ENCODE data around the gene CSTPP1.
"Not testable (repeated sequence)": the region's sequence is repeated elsewhere in the genome, so short reads cannot be mapped to it uniquely, and the experiment has no call there.

Gene CSTPP1

DNA sequence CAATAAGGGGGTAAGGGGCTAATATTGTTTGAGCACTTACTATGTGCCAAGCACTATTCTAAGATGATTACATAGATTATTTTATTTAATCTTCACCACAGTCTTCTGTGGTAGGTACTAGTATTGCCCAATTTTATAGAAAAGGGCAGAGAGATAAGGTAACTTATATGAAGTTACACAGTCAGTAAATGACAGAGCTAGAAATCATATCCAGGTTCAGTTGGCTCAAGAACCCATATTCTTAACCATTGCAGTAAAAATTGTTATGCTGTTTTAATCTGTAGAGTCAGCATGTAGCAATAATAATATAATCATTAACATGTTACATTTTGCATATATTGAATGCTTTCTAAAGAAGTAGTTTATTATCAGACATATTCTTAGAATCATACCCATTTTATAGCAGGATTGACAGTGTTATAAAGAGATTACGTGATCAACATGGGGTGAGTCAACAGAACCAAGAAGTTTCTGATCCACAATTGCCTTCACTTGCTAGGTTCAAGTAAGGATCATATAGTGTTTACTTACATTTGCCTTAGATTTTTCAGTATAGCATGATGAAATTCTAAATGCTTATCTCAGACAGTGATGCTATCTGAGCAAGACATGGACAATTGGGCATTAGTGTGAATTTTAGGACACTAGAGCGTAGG, 46.4 kb downstream of the CSTPP1 start:
- no peak overlapping the region for H3K27ac ChIP-seq
- no peak for TF ChIP-seq ZFX (IDR thresholded peaks at IDR 0.05; ENCODE audit: borderline replicate concordance)
- no peak for TF ChIP-seq CTCF (IDR thresholded peaks at IDR 0.05)

- TF ChIP-seq CTCF (IDR thresholded peaks at IDR 0.05) (no peak), ZFX (IDR thresholded peaks at IDR 0.05; ENCODE audit: borderline replicate concordance) (no peak)
- no peak overlapping the region for H3K27ac ChIP-seq
These were observed 47.0 kb downstream of the CSTPP1 start for GRCh38 chr11:46983598-46983997.

- TF ChIP-seq ZFX (IDR thresholded peaks at IDR 0.05; ENCODE audit: borderline replicate concordance) (no peak), CTCF (IDR thresholded peaks at IDR 0.05) (no peak)
- no peak overlapping the region for H3K27ac ChIP-seq
These were observed 48.0 kb downstream of the CSTPP1 start for GRCh38 chr11:46984548-46984947.

GRCh38 chr11:46984987-46985386, 48.4 kb downstream of the CSTPP1 start:
- TF ChIP-seq CTCF (IDR thresholded peaks at IDR 0.05), result no peak
- TF ChIP-seq ZFX (IDR thresholded peaks at IDR 0.05; ENCODE audit: borderline replicate concordance), result no peak
- no peak overlapping the region for H3K27ac ChIP-seq

DNA sequence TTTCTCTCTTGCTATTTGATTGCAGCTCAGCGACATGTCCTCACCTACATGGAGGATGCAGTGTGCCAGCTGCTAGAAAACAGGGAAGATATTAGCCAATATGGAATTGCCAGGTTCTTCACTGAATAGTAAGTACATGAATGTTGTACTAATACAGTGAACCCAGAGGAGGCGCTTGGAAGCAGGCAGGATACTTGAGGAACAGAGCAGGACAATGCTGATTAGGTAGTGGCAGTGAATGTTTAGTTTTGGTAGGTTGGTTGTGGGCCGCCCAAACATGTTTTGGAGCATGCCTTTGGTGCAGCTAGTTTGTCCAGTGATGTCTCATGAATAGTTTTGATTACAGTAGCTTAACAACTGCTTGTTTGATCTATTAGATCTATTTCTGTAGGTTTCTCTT, 50.6 kb downstream of the CSTPP1 start:
- H3K27ac ChIP-seq, result no peak overlapping the region

GRCh38 chr11:46989810-46990487, 53.4 kb downstream of the CSTPP1 start:
- H3K27ac ChIP-seq, result not testable (repeated sequence)

More for the DNA sequence above, 50.6 kb downstream of the CSTPP1 start:
- no peak for TF ChIP-seq ZFX (IDR thresholded peaks at IDR 0.05; ENCODE audit: borderline replicate concordance)
- no peak for TF ChIP-seq CTCF (IDR thresholded peaks at IDR 0.05)

- H3K27ac ChIP-seq, result no peak overlapping the region
- TF ChIP-seq ZFX (IDR thresholded peaks at IDR 0.05; ENCODE audit: borderline replicate concordance) (no peak), CTCF (IDR thresholded peaks at IDR 0.05) (no peak)
These were observed 54.8 kb downstream of the CSTPP1 start for GRCh38 chr11:46991391-46991790.

DNA sequence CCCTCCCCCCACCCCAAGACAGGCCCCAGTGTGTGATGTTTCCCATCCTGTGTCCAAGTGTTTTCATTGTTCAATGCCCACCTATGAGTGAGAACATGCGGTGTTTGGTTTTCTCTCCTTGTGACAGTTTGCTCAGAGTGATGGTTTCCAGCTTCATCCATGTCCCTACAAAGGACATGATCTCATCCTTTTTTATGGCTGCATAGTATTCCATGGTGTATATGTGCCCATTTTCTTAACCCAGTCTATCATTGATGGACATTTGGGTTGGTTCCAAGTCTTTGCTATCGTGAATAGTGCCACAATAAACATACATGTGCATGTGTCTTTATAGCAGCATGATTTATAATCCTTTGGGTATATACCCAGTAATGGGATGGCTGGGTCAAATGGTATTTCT, 55.8 kb downstream of the CSTPP1 start:
- H3K27ac ChIP-seq, result not testable (repeated sequence)

- not testable (repeated sequence) for H3K27ac ChIP-seq
These were observed 61.2 kb downstream of the CSTPP1 start for GRCh38 chr11:46997796-46998195.

All from 22Rv1 (cell line).